ENCODE data around the gene MCHR1.

Gene MCHR1

DNA sequence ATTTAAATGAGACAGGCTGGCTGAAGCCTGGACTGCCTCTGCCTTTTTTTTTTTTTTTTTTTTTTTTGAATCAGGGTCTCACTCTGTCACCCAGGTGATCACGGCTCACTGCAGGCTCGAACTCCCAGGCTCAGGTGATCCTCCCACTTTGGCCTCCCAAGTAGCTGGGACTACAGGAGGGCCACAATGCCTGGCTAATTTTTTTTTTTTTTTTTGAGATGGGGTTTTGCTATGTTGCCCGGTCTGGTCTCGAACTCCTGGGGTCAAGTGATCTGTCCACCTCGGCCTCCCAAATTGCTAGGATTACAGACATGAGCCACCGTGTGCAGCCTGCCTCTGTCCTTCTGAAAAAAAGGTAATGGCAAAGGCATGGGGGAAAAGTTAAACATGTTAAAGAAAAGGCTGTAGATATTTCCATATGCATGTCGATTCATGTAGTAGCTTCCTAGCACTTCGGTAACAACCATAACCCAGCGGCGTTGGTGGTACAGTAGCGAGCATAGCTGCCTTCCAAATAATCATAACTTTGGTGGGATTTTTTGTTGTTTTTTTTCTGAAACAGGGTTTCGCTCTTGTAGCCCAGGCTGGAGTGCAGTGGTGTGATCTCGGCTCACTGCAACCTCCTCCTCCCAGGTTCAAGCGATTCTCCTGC is 48.8 kb downstream of the MCHR1 start:
- no peak for DNase-seq

DNA sequence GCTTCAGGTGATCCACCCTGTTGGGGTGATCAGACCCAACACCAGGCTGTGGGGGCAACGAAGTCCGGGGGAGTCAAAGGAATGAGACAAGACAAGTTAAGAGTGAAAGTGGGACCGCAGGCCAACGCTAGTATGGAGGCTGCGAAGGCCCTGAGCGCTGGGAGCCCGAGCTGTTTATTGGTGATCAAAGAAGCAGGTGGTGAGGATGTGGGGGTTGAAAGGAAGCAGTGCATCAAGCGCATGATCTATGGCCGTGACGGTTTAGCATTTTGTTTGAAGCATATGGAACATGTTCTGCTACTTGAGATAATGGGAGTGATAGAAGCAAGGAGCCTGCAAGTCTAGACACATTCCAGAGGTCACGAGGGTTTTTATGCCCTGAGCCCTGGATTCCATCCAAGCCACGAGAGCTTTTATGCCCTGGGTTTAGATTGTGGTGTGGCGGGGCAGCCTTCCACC is 49.5 kb downstream of the MCHR1 start:
- no peak for DNase-seq

DNA sequence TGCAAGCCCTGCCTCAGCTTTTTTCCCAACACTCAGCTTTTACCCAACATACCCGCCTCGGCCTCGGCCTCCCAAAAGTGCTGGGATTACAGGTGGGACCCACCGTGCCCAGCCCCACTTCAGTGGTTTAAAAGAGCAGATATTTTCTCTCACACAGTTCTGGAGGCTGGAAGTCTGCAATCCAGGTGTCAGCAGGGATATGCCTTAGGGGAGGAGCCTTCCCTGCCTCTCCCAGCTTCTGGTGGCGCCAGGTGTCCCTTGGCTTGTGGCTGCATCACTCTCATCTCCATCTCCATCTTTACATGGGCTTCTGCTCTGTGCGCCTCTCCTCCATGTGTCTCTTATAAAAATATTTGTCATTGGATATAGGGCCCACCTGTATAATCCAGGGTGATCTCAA is 50.0 kb downstream of the MCHR1 start:
- DNase-seq = no peak

Measured in NCI-H1694 (cell line).